ENCODE measurements around the gene LHX4.

The LHX4 gene

GRCh38 chr1:180301135-180301742, 71.2 kb downstream of the LHX4 start:
- H3K9me3 Mint-ChIP-seq: no peaks in the 10 kb centered on the region
- no peak overlapping the region for H3K4me3 Mint-ChIP-seq
- H3K27me3 Mint-ChIP-seq: no peaks in the 10 kb centered on the region
- no peak for DNase-seq (ENCODE audit: low spot score in 2 of 2)
- H3K27ac Mint-ChIP-seq (ENCODE audit: low read depth): no peak overlapping the region
- H3K36me3 Mint-ChIP-seq (ENCODE audit: insufficient read depth): peaks cover 2% of the 10 kb centered on the region
- no peak for ATAC-seq (replicated peaks; ENCODE audit: extremely low read depth, poor library complexity, severe bottlenecking)
- peaks cover 6% of the 10 kb centered on the region for H3K4me1 Mint-ChIP-seq

- Mint-ChIP-seq H3K27ac (ENCODE audit: low read depth) (no peak overlapping the region), H3K9me3 (peaks cover 9% of the 10 kb centered on the region), H3K4me3 (no peak overlapping the region), H3K4me1 (no peaks in the 10 kb centered on the region), H3K27me3 (no peaks in the 10 kb centered on the region), H3K36me3 (ENCODE audit: insufficient read depth) (peaks cover 4% of the 10 kb centered on the region)
- ATAC-seq (replicated peaks; ENCODE audit: extremely low read depth, poor library complexity, severe bottlenecking) (no peak), DNase-seq (ENCODE audit: low spot score in 2 of 2) (no peak)
Measured at GRCh38 chr1:180309338-180309737, 79.3 kb downstream of the LHX4 start.

GRCh38 chr1:180310095-180310494, 80.0 kb downstream of the LHX4 start:
- Mint-ChIP-seq H3K9me3 (peaks cover 9% of the 10 kb centered on the region), H3K4me1 (no peaks in the 10 kb centered on the region), H3K27ac (ENCODE audit: low read depth) (no peak overlapping the region), H3K36me3 (ENCODE audit: insufficient read depth) (peaks cover 4% of the 10 kb centered on the region), H3K4me3 (no peak overlapping the region), H3K27me3 (no peaks in the 10 kb centered on the region)
- DNase-seq (ENCODE audit: low spot score in 2 of 2) (no peak), ATAC-seq (replicated peaks; ENCODE audit: extremely low read depth, poor library complexity, severe bottlenecking) (no peak)

GRCh38 chr1:180311011-180311730, 81.1 kb downstream of the LHX4 start:
- peaks cover 9% of the 10 kb centered on the region for H3K9me3 Mint-ChIP-seq
- H3K4me3 Mint-ChIP-seq: no peak overlapping the region
- no peaks in the 10 kb centered on the region for H3K27me3 Mint-ChIP-seq
- no peak overlapping the region for H3K27ac Mint-ChIP-seq (ENCODE audit: low read depth)
- H3K4me1 Mint-ChIP-seq: no peaks in the 10 kb centered on the region
- no peak for DNase-seq (ENCODE audit: low spot score in 2 of 2)
- H3K36me3 Mint-ChIP-seq (ENCODE audit: insufficient read depth): peaks cover 4% of the 10 kb centered on the region
- ATAC-seq (replicated peaks; ENCODE audit: extremely low read depth, poor library complexity, severe bottlenecking): no peak

GRCh38 chr1:180312926-180313325, 82.9 kb downstream of the LHX4 start:
- H3K4me1 Mint-ChIP-seq: no peaks in the 10 kb centered on the region
- no peak for ATAC-seq (replicated peaks; ENCODE audit: extremely low read depth, poor library complexity, severe bottlenecking)
- no peaks in the 10 kb centered on the region for H3K27me3 Mint-ChIP-seq
- no peak overlapping the region for H3K4me3 Mint-ChIP-seq
- peaks cover 4% of the 10 kb centered on the region for H3K36me3 Mint-ChIP-seq (ENCODE audit: insufficient read depth)
- H3K27ac Mint-ChIP-seq (ENCODE audit: low read depth): no peak overlapping the region
- DNase-seq (ENCODE audit: low spot score in 2 of 2): no peak
- H3K9me3 Mint-ChIP-seq: no peaks in the 10 kb centered on the region

- Mint-ChIP-seq H3K27ac (ENCODE audit: low read depth) (no peak overlapping the region), H3K9me3 (peaks cover 25% of the 10 kb centered on the region), H3K4me1 (peaks cover 3% of the 10 kb centered on the region), H3K4me3 (no peak overlapping the region), H3K27me3 (no peaks in the 10 kb centered on the region), H3K36me3 (ENCODE audit: insufficient read depth) (peaks cover 2% of the 10 kb centered on the region)
- DNase-seq (ENCODE audit: low spot score in 2 of 2): no peak
- ATAC-seq (replicated peaks; ENCODE audit: extremely low read depth, poor library complexity, severe bottlenecking): no peak
Measured at GRCh38 chr1:180327089-180327488, 97.0 kb downstream of the LHX4 start.

Measured in central memory CD8-positive, alpha-beta T cell (primary cell).